Measurements from ENCODE around the gene WDR45. TPM values are rescaled to one million over a fixed set of nuclear protein-coding genes. Genes with fewer than 3 reads are reported as not detected.

WDR45 gene
- total RNA-seq, 1 experiment from 2014 or later, result 36.7 TPM

DNA sequence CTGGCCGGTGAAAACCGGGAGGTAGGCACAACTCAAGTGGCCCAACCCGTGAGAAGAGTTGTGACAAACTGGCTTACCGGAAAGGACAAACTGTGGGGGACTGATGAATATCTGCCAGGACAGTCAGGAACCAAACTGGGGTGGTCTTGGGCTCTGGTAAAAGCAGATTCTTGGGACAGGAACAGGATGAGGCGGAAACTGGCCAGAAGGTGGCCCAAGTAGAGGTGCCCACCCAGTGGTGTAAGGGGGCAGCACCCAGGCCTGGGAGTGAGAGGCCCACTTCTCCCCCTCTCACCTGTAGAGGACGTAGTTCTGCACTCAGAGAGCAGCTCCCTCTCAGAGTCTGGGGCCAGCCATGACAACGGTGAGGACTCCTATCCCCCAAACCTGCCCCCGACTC lies 15.0 kb downstream of the WDR45 start:
- Histone ChIP-seq H3K4me3 (no peak overlapping the region), H3K9me2 (ENCODE audit: insufficient read depth) (no peaks in the 10 kb centered on the region), H3F3A (ENCODE audit: insufficient read depth, low read depth) (no peaks in the 10 kb centered on the region), H3K79me2 (ENCODE audit: low read depth) (peaks cover 7% of the 10 kb centered on the region; the same call in 1 of the 2 replicates), H2AFZ (no peak overlapping the region), H4K20me1 (ENCODE audit: insufficient read depth) (no peaks in the 10 kb centered on the region), H3K36me3 (ENCODE audit: low read depth) (no peaks in the 10 kb centered on the region), H3K4me2 (no peak overlapping the region), H3K9me3 (ENCODE audit: insufficient read depth, low read depth) (no peaks in the 10 kb centered on the region), H3K27me3 (ENCODE audit: insufficient read depth, low read depth) (no peaks in the 10 kb centered on the region), H3K4me1 (replicated peaks; ENCODE audit: insufficient read depth) (no peaks in the 10 kb centered on the region), H3K27ac (no peak overlapping the region)
- CTCF ChIA-PET, result no interaction called here
- no peak for TF ChIP-seq EZH2 (IDR thresholded peaks at IDR 0.05; ENCODE audit: low read depth)
- TF ChIP-seq, protein P1, sequence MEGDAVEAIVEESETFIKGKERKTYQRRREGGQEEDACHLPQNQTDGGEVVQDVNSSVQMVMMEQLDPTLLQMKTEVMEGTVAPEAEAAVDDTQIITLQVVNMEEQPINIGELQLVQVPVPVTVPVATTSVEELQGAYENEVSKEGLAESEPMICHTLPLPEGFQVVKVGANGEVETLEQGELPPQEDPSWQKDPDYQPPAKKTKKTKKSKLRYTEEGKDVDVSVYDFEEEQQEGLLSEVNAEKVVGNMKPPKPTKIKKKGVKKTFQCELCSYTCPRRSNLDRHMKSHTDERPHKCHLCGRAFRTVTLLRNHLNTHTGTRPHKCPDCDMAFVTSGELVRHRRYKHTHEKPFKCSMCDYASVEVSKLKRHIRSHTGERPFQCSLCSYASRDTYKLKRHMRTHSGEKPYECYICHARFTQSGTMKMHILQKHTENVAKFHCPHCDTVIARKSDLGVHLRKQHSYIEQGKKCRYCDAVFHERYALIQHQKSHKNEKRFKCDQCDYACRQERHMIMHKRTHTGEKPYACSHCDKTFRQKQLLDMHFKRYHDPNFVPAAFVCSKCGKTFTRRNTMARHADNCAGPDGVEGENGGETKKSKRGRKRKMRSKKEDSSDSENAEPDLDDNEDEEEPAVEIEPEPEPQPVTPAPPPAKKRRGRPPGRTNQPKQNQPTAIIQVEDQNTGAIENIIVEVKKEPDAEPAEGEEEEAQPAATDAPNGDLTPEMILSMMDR (conservative IDR thresholded peaks at IDR 0.05), result no peak
- intact Hi-C loops (cut with micrococcal nuclease; ENCODE audit: unreplicated experiment), result no loop called here
- no peak for DNase-seq
- no TSS peak for BruUV-seq (replicated peaks)
- POLR2A ChIA-PET (ENCODE audit: unreplicated experiment), result no interaction called here

DNA sequence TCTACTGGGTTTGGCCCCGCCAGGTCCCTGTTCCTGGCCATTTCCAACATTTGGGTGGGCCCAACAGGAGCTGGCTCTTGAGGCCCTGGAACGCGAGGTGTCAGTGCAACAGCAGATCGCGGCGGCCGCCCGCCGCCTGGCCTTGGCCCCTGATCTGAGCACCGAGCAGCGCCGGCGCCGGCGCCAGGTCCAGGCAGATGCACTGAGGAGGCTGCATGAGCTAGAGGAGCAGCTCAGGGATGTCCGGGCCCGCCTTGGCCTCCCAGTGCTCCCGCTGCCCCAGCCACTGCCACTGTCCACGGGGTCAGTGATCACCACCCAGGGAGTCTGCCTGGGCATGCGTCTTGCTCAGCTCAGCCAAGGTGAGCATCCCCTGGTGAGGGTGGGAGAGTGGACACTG lies 15.4 kb downstream of the WDR45 start:
- H3K4me2 ChIP-seq, result no peak overlapping the region
- no peaks in the 10 kb centered on the region for H4K20me1 ChIP-seq (ENCODE audit: insufficient read depth)
- no peak for DNase-seq
- H3K9me2 ChIP-seq (ENCODE audit: insufficient read depth), result no peaks in the 10 kb centered on the region
- no peak for TF ChIP-seq EZH2 (IDR thresholded peaks at IDR 0.05; ENCODE audit: low read depth)
- TF ChIP-seq, protein P1 (conservative IDR thresholded peaks at IDR 0.05), result no peak
- no peaks in the 10 kb centered on the region for H3K9me3 ChIP-seq (ENCODE audit: insufficient read depth, low read depth)
- H3K79me2 ChIP-seq (ENCODE audit: low read depth), result peaks cover 7% of the 10 kb centered on the region; the same call in 1 of the 2 replicates
- BruUV-seq (replicated peaks), result no TSS peak
- H3K4me1 ChIP-seq (replicated peaks; ENCODE audit: insufficient read depth), result no peaks in the 10 kb centered on the region
- no peak overlapping the region for H3K4me3 ChIP-seq
- no peaks in the 10 kb centered on the region for H3K36me3 ChIP-seq (ENCODE audit: low read depth)
- H3K27ac ChIP-seq, result no peak overlapping the region
- H3K27me3 ChIP-seq (ENCODE audit: insufficient read depth, low read depth), result no peaks in the 10 kb centered on the region
- ChIA-PET CTCF (no interaction called here), POLR2A (ENCODE audit: unreplicated experiment) (no interaction called here)
- H3F3A ChIP-seq (ENCODE audit: insufficient read depth, low read depth), result no peaks in the 10 kb centered on the region; the same call in 1 of the 2 replicates
- H2AFZ ChIP-seq, result no peak overlapping the region
- intact Hi-C loops (cut with micrococcal nuclease; ENCODE audit: unreplicated experiment), result no loop called here

DNA sequence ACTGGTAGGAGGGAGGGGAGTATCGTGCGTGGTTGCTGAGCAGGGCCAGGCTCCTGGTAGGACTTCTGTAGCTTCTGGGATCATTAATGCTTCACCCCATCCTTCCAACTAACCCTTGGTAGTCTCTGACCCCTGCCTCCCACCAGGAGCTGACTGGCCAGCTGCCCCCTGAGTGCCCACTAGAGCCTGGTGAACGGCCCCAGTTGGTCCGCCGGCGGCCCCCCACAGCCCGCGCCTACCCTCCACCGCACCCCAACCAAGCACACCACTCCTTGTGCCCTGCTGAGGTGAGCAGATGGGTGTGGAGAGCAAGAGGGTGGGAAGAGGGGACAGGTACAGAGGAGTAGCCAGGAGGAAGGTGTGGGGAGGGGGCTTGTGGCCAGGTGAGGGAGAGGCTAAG lies 16.0 kb downstream of the WDR45 start:
- Histone ChIP-seq H3K4me3 (no peak overlapping the region), H3K79me2 (ENCODE audit: low read depth) (peaks cover 7% of the 10 kb centered on the region; the same call in 1 of the 2 replicates), H3F3A (ENCODE audit: insufficient read depth, low read depth) (no peaks in the 10 kb centered on the region; the same call in 1 of the 2 replicates), H4K20me1 (ENCODE audit: insufficient read depth) (no peaks in the 10 kb centered on the region), H3K36me3 (ENCODE audit: low read depth) (no peaks in the 10 kb centered on the region), H2AFZ (no peak overlapping the region), H3K4me2 (no peak overlapping the region), H3K9me3 (ENCODE audit: insufficient read depth, low read depth) (no peaks in the 10 kb centered on the region), H3K9me2 (ENCODE audit: insufficient read depth) (no peaks in the 10 kb centered on the region), H3K27me3 (ENCODE audit: insufficient read depth, low read depth) (no peaks in the 10 kb centered on the region), H3K4me1 (replicated peaks; ENCODE audit: insufficient read depth) (no peaks in the 10 kb centered on the region), H3K27ac (no peak overlapping the region)
- CTCF ChIA-PET, result no interaction called here
- no TSS peak for BruUV-seq (replicated peaks)
- POLR2A ChIA-PET (ENCODE audit: unreplicated experiment), result no interaction called here
- TF ChIP-seq, protein P1 (conservative IDR thresholded peaks at IDR 0.05), result no peak
- TF ChIP-seq EZH2 (IDR thresholded peaks at IDR 0.05; ENCODE audit: low read depth), result no peak
- intact Hi-C loops (cut with micrococcal nuclease; ENCODE audit: unreplicated experiment), result no loop called here
- no peak for DNase-seq
